ENCODE results near the gene IL13.

IL13 gene

DNA sequence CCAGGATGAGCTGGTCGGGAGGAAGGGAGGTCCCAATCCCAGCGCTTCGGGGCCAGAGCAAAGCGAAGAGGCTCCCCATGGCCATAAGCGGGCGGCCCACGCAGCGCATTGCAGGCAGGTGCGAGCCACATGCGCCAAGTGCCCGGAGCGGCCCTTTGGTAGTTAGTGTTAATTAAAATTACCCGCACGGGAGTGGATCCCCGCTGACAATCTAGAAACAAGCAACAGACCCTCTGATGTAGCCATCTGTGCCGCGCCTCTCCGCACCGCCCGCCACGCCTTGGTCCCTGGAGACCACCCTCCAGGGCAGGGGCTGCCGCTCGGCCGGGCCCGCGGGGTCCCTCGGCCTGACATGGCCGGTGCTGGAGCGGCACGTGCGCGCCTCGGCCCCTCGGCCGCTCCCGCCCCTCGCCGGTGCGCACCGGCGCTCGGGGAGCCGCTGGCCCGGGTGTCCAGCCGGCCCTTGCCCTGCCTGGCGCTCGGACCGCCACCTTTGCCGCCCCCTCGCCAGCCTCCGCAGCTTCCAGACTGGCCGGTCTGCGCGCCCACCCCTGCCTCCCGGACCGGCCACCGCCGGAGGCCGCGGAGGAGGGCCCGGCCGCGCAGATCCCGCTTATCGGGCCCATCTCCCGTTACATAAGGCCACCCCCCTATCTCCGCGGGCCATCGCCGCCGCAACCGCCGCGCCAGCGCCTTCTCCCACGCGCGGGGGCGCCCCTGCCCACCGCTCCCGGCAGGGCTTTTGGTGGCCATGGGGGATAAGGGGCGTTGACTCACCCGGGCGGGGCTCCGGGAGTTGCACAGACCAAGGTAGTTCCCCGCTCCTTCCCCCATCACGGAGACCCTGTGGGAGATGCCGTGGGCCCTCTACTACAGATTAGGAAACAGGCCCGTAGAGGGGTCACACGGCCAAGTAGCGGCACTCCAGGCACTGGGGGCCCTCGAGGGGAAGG is 1.9 kb upstream of the IL13 start:
- Histone ChIP-seq H3K4me3 (peak overlapping the region; percentile 74), H3K27ac (no peak overlapping the region)
- TF ChIP-seq, protein P1, sequence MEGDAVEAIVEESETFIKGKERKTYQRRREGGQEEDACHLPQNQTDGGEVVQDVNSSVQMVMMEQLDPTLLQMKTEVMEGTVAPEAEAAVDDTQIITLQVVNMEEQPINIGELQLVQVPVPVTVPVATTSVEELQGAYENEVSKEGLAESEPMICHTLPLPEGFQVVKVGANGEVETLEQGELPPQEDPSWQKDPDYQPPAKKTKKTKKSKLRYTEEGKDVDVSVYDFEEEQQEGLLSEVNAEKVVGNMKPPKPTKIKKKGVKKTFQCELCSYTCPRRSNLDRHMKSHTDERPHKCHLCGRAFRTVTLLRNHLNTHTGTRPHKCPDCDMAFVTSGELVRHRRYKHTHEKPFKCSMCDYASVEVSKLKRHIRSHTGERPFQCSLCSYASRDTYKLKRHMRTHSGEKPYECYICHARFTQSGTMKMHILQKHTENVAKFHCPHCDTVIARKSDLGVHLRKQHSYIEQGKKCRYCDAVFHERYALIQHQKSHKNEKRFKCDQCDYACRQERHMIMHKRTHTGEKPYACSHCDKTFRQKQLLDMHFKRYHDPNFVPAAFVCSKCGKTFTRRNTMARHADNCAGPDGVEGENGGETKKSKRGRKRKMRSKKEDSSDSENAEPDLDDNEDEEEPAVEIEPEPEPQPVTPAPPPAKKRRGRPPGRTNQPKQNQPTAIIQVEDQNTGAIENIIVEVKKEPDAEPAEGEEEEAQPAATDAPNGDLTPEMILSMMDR (IDR thresholded peaks at IDR 0.05), result no peak
- peak; percentile 72 for DNase-seq (ENCODE audit: low spot score)

DNA sequence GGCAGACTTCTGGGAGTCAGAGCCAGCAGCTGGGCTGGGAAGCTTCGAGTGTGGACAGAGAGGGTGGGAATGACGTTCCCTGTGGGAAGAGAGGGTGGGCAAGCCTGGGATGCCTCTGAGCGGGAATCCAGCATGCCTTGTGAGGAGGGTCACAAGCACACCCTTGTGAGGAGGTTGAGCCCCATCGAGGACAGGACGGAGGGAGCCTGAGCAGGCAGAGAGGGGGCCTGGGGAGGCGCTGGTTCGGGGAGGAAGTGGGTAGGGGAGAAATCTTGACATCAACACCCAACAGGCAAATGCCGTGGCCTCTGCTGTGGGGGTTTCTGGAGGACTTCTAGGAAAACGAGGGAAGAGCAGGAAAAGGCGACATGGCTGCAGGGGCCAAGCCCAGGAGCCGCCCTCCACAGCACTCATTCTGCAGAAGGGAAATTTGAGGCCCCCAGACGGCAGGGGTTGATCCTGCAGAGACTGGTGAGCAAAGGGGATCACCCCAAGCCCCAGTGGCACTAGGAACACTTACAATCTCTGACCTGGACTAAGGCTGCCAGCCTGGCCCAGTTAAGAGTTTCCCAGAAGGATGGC is 1.1 kb upstream of the IL13 start:
- H3K4me3 ChIP-seq, result peak overlapping the region; percentile 74
- TF ChIP-seq, protein P1 (IDR thresholded peaks at IDR 0.05), result no peak
- peak; percentile 45 for DNase-seq (ENCODE audit: low spot score)
- no peak overlapping the region for H3K27ac ChIP-seq

DNA sequence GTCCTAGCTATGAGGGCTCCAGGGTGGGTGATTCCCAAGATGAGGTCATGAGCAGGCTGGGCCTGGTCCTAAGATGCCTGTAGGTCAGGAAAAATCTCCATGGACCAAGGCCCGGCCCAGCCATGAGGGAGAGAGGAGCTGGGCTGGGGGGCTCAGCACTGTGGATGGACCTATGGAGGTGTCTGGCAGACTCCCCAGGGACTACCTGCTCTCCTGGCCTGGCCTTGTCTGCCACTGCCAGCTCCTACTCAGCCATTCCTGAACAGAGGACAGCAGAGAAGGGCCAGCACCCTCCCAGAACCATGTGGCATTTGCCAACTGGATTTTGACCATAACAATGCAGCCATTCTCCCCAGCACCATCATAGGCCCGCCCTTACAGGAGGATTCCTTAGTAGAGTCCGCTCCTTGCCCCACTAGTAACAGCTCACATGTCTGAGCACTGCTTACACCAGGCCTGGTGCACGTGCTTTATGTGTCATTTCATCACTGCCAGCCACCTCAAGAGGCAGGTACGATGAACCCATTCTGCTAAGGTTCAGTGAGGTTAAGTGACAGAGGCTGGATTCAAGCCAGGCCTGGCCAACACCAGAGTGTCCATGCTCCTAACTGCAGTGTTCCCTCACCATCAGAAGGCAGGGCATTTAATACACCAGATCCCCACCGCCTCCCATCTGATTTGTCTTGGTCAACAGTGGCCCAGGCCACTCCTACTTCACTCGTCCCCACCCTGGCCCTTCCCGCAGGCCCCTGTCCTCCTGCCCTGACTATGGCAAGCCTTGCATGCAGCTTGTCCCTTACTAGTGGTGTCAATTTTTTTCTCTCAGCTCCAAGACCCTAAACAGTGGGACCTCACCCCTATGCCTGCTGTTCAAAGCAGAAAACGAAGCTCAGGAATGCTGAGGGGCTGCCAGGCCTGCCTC is 669 bp downstream of the IL13 start:
- Histone ChIP-seq H3K27ac (no peak overlapping the region), H3K4me3 (no peak overlapping the region)
- no peak for DNase-seq (ENCODE audit: low spot score)
- TF ChIP-seq, protein P1 (IDR thresholded peaks at IDR 0.05), result no peak

DNA sequence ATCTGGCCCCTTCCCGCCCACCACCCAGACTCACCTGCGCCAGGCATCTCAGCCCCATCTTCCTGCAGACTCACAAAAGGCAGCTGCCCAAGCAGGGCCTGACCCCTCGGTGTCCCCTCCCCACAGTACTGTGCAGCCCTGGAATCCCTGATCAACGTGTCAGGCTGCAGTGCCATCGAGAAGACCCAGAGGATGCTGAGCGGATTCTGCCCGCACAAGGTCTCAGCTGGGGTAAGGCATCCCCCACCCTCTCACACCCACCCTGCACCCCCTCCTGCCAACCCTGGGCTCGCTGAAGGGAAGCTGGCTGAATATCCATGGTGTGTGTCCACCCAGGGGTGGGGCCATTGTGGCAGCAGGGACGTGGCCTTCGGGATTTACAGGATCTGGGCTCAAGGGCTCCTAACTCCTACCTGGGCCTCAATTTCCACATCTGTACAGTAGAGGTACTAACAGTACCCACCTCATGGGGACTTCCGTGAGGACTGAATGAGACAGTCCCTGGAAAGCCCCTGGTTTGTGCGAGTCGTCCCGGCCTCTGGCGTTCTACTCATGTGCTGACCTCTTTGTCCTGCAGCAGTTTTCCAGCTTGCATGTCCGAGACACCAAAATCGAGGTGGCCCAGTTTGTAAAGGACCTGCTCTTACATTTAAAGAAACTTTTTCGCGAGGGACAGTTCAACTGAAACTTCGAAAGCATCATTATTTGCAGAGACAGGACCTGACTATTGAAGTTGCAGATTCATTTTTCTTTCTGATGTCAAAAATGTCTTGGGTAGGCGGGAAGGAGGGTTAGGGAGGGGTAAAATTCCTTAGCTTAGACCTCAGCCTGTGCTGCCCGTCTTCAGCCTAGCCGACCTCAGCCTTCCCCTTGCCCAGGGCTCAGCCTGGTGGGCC is 1.9 kb downstream of the IL13 start:
- Histone ChIP-seq H3K27ac (no peak overlapping the region), H3K4me3 (no peak overlapping the region)
- DNase-seq (ENCODE audit: low spot score), result no peak
- TF ChIP-seq, protein P1 (IDR thresholded peaks at IDR 0.05), result no peak

DNA sequence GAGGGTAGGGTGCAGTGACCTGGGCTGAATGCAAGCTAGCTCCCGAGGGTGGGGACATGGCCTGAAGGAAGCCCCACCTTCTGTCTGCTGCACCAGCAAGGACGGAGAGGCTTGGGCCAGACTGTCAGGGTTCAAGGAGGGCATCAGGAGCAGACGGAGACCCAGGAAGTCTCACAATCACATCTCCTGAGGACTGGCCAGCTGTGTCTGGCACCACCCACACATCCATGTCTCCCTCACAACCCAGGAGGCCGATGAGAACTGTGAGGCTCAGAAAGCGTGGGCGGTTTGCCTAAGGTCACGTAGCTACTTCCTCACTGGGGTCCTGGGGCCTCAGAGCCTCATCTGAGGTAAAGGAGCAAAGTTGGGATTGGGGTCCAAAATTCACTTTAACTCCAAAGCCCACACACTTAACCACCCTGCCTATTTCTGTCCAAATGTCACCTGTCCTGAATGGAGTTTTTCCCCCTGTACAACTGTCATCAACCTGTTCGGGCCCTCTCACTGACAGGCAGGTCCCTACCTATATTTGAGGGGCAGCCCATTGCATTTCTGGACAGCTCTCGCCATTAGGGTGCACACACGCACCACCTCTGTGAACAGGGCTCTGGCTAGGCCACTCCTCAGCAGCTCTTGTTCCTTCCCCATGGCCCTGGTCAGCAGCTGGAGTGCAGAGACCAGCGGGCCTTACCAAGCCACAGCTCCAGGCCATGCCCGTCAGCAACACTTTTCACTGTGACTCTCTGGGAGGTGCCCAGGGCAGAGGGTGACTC is 3.4 kb downstream of the IL13 start:
- TF ChIP-seq, protein P1 (IDR thresholded peaks at IDR 0.05), result no peak
- no peak overlapping the region for H3K4me3 ChIP-seq
- no peak for DNase-seq (ENCODE audit: low spot score)

More for the DNA sequence above, 3.4 kb downstream of the IL13 start:
- no peak overlapping the region for H3K27ac ChIP-seq
